Stimulated activated CD4-positive, alpha-beta T cell treated with anti-CD3 and anti-CD28 coated beads, Interleukin-2, amount 100 ng/mL, for 24 hours (primary cell): ENCODE results near the gene SUPT20HL1.
"Not testable (repeated sequence)": the region's sequence is repeated elsewhere in the genome, so short reads cannot be mapped to it uniquely, and the experiment has no call there.

Source experiments
- DNase-seq, 2 donors: peaks; one replicate each; pipeline ENCODE4 v3.0.0-alpha.2; 2020

Gene SUPT20HL1

GRCh38 chrX:24360272-24360671 lies at the start of gene SUPT20HL1:
Gene SUPT20HL1, plus strand, starts transcription at chrX:24360639. Its CDS starts 2,122 bp downstream, at chrX:24362761.
- DNase-seq: no peak

GRCh38 chrX:24310916-24311315 lies 49.5 kb upstream of the SUPT20HL1 start:
- not testable (repeated sequence) for DNase-seq

- not testable (repeated sequence) for DNase-seq
Observed at GRCh38 chrX:24311507-24312248, 48.8 kb upstream of the SUPT20HL1 start.

GRCh38 chrX:24312249-24312607 lies 48.2 kb upstream of the SUPT20HL1 start:
- DNase-seq: not testable (repeated sequence)

- no peak for DNase-seq
Observed at GRCh38 chrX:24314019-24314635, 46.3 kb upstream of the SUPT20HL1 start, which contains the start of gene SUPT20HL2. Gene SUPT20HL2, minus strand, starts transcription at chrX:24314069. Its CDS starts 754 bp downstream, at chrX:24313315.

- DNase-seq: no peak
Observed at GRCh38 chrX:24316111-24316510, 44.3 kb upstream of the SUPT20HL1 start.

- no peak for DNase-seq
Observed at GRCh38 chrX:24317567-24317966, 42.9 kb upstream of the SUPT20HL1 start.

GRCh38 chrX:24321741-24322395 lies 38.6 kb upstream of the SUPT20HL1 start:
- no peak for DNase-seq

- no peak for DNase-seq
Observed at GRCh38 chrX:24325231-24325630, 35.2 kb upstream of the SUPT20HL1 start.

- no peak for DNase-seq
Observed at GRCh38 chrX:24332878-24333277, 27.6 kb upstream of the SUPT20HL1 start.

- DNase-seq: no peak
Observed at GRCh38 chrX:24333371-24333770, 27.1 kb upstream of the SUPT20HL1 start.

- DNase-seq: no peak
Observed at GRCh38 chrX:24334461-24334860, 26.0 kb upstream of the SUPT20HL1 start.

GRCh38 chrX:24335871-24336270 lies 24.6 kb upstream of the SUPT20HL1 start:
- DNase-seq: no peak

GRCh38 chrX:24339911-24340310 lies 20.5 kb upstream of the SUPT20HL1 start:
- no peak for DNase-seq

- no peak for DNase-seq
Observed at GRCh38 chrX:24340501-24340900, 19.9 kb upstream of the SUPT20HL1 start.

GRCh38 chrX:24341795-24342194 lies 18.6 kb upstream of the SUPT20HL1 start:
- no peak for DNase-seq

- DNase-seq: no peak
Observed at GRCh38 chrX:24343719-24344118, 16.7 kb upstream of the SUPT20HL1 start.

- no peak for DNase-seq
Observed at GRCh38 chrX:24347881-24348280, 12.6 kb upstream of the SUPT20HL1 start.

- no peak for DNase-seq
Observed at GRCh38 chrX:24350217-24350616, 10.2 kb upstream of the SUPT20HL1 start.

GRCh38 chrX:24355095-24355494 lies 5.3 kb upstream of the SUPT20HL1 start:
- no peak for DNase-seq

- no peak for DNase-seq
Observed at GRCh38 chrX:24357106-24357505, 3.3 kb upstream of the SUPT20HL1 start.

GRCh38 chrX:24362089-24362745 lies 1.8 kb downstream of the SUPT20HL1 start:
- not testable (repeated sequence) for DNase-seq

- DNase-seq: not testable (repeated sequence)
Observed at GRCh38 chrX:24363432-24364181, 3.2 kb downstream of the SUPT20HL1 start.
